Measurements from ENCODE around the gene C11orf87.

C11orf87 gene

DNA sequence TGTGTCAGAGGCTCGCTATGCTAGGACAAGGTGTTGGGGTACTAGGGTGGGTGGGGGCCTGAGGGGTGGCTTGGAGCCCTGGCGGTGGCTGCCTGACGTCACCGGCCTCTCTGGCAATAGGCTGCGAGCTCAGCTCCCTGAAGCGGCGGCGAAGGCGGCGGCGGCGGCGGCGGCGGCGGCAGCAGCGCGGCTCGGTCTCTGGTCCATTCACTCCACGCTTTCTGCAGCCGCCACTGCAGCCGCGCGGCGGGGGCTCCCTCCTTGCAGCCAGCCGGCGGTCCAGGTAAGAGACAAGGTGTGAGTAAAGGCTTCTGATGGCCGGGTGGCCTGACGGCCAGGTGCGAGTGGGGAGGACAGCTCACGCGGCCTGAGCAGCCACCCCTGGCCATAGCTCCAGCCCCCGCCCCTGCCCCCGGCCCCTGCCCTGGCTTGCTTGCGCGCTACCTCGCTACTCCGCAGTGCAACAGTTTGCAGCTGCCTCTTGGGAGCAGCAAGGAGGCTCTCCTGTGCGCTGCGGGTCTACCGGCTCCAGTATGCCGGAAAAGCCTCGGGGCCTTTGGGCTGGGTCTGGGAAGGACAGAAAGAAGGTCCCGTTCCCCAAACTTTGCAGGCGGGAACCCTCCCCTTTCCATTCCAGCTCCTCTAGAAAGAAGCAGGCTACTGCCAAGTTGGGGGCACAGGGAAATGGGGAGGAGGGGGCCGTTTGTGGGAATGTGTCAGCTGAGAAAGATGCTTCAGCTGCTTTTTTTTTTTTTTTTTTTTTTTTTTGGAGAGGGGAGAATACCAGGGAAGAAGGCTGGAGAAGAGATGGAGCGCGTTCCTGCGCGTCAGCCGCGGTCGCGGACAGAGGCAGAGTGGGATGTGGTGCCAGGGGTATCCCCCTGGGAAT, at the start of gene C11orf87:
Gene C11orf87, plus strand, starts transcription at position 210 of the 889 bp plus-strand sequence. CDS start 1,444 bp downstream, outside the sequence.
- DNase-seq (ENCODE audit: low spot score), result no peak

DNA sequence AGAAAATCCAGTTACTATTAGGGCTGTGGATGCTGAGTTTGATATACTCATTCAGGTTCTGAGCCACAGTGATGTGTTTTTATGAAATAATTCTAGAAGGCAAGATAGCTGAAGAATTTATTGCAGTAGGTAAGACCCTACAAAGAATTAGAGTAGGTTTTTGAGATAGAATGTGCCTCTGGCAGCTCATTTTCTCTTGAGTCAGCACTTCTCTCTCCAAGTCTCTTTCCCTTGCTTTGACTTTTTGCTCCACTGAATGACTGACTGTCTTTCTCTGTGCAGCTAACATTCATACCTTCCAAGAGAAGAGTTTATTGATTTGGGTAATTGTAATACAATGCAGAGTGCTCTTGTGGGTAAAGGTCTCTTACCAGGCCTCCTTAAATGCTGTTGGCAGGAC, 48.0 kb upstream of the C11orf87 start:
- no peak for DNase-seq (ENCODE audit: low spot score)

- DNase-seq (ENCODE audit: low spot score), result no peak
Observed at GRCh38 chr11:109374441-109374840, 47.5 kb upstream of the C11orf87 start.

DNA sequence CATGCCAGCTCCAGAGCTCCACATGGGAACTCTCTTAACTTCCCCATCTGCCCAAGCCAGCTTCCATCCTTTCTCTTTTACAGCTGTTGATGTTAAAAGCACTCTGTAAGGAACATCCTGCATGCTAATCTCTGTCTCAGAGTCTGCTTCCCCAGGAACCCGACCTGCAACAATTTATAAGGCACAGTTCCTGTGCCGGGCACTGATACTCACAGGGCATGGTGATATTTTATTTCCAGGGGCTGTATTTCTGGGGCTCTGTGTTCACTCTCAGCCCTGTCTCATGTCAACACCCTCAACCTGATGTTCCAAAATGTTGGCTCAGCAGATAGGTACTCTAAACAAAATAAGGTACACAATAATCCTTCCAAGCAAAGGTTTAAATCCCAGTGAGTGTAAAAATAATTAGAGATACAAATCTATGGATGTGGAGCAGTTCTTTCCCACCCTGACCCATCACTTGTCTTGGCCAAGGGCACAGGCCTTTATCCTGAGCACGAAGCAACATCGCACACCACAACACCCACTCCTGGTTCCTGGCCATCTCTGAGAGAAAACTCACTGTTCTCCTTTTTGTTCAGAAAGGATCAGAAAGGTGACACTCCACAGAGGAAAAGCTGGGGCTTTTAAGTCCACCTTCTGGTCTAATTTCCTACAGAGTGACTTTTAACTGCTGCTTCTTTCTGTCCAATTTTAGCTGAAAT, 44.8 kb upstream of the C11orf87 start:
- no peak for DNase-seq (ENCODE audit: low spot score)

DNA sequence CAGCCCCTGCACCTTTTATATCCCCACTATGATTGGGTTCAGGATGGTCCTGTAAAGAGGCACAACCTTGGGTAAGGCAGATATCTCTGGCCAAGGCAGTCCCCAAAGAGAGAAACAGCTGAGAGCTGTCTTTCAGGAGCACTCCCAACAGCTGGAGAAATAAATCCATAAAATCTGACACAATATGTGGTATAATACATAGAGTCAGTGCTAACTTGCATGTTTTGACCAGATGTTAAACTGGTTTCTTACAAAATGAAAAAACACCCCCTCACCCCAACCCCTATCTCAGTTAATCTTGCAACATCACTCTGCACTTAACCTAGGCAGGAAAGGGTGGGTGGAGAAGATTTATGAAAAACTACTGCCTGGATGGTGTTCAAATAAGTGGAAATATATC, 44.0 kb upstream of the C11orf87 start:
- DNase-seq (ENCODE audit: low spot score), result no peak

DNA sequence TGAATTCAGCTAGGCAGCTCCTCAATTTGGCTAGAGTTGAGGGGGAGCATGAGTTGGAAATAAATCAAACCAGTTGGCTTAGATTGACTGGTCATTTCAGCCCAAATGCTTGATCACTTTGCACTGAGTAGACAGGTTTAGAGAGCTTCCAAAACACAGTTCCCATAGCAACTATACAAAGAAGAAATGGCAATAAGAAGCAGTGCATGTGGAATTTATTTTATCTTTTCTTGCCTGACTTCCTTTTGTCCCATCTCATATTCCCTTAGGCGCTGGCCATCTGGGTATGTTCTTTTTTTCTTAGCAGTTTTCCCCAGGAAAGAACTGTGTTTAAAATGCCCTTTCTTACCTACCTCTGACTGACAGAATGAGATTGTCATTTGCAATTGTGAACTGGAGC, 38.7 kb upstream of the C11orf87 start:
- no peak for DNase-seq (ENCODE audit: low spot score)

GRCh38 chr11:109384873-109385272, 37.1 kb upstream of the C11orf87 start:
- no peak for DNase-seq (ENCODE audit: low spot score)

DNA sequence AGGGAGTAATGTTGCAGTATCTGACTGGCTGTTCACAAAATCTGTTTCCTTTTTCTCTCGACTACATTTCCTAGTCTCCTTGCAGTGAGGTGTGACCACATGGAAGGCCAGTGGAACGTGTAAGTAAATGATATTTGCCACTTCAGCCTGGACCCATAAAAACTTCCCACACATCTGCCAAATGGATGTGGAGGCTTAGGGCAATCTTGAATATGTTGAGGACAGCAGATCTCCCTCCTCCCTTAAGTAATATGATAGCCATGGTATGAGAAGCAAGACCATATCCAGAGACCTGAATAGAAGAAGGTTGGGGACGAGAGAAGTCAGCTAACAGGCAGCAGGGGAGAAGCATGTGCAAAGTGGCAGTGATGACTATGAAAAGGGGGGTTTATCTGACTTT, 33.0 kb upstream of the C11orf87 start:
- no peak for DNase-seq (ENCODE audit: low spot score)

GRCh38 chr11:109390752-109391151, 31.2 kb upstream of the C11orf87 start:
- DNase-seq (ENCODE audit: low spot score), result no peak

- no peak for DNase-seq (ENCODE audit: low spot score)
Observed at GRCh38 chr11:109401545-109401944, 20.4 kb upstream of the C11orf87 start.

- no peak for DNase-seq (ENCODE audit: low spot score)
Observed at GRCh38 chr11:109405671-109406070, 16.3 kb upstream of the C11orf87 start.

- DNase-seq (ENCODE audit: low spot score), result no peak
Observed at GRCh38 chr11:109416601-109417000, 5.4 kb upstream of the C11orf87 start.

- DNase-seq (ENCODE audit: low spot score), result no peak
Observed at GRCh38 chr11:109422870-109423465, 978 bp downstream of the C11orf87 start.

- no peak for DNase-seq (ENCODE audit: low spot score)
Observed at GRCh38 chr11:109423466-109424190, 1.6 kb downstream of the C11orf87 start.

GRCh38 chr11:109424901-109425300, 2.9 kb downstream of the C11orf87 start:
- DNase-seq (ENCODE audit: low spot score), result no peak

- no peak for DNase-seq (ENCODE audit: low spot score)
Observed at GRCh38 chr11:109425554-109425953, 3.6 kb downstream of the C11orf87 start.

- no peak for DNase-seq (ENCODE audit: low spot score)
Observed at GRCh38 chr11:109426442-109427240, 4.7 kb downstream of the C11orf87 start.

- DNase-seq (ENCODE audit: low spot score), result no peak
Observed at GRCh38 chr11:109432105-109432504, 10.1 kb downstream of the C11orf87 start.

- DNase-seq (ENCODE audit: low spot score), result no peak
Observed at GRCh38 chr11:109433753-109434256, 11.8 kb downstream of the C11orf87 start.

- no peak for DNase-seq (ENCODE audit: low spot score)
Observed at GRCh38 chr11:109435121-109435742, 13.2 kb downstream of the C11orf87 start.

DNA sequence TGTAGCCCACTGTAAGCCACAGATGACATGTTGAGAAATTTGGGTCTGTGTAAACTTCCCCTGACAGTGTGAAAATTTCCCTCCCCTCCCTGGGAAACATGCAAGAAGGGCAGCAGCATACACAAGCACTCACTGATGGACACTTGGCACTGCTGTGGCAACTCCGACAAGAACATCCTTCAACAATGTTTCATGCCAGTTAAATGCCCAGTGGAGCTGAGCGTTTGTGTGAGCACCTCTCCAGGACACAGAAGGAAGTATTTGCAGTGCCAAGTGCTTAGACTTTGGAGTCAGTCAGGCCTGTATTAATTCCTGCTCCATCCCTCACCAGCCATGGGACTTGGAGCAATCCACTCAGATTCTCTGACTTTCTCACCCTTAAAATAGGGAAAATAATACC, 17.7 kb downstream of the C11orf87 start:
- no peak for DNase-seq (ENCODE audit: low spot score)

Data from hematopoietic multipotent progenitor cell treated with erythropoietin and hydrocortisone succinate and interleukin-3 and kit ligand, for 15 days (in vitro differentiated cells).